AG09309 (cell line): ENCODE measurements around the gene CDH4.

Experiments used
- DNase-seq: peaks from one replicate; pipeline ENCODE4 v3.0.0-alpha.2; 2010; ENCODE audit warnings: low read depth
- H3K4me3 ChIP-seq: 2 replicates; pipeline ENCODE4 v1.5.1; 2011; ENCODE audit warnings: mild to moderate bottlenecking, low read depth, low read length, moderate library complexity; ENCODE audit not compliant: control insufficient read depth
- TF ChIP-seq, protein P1 (sequence below): IDR thresholded peaks from 2 replicates; pipeline ENCODE4 v1.5.1; 2011; ENCODE audit warnings: mild to moderate bottlenecking, low read depth, low read length, inconsistent platforms; ENCODE audit not compliant: insufficient read depth, control insufficient read depth; ENCODE audit errors: missing control alignments

CDH4 gene

DNA sequence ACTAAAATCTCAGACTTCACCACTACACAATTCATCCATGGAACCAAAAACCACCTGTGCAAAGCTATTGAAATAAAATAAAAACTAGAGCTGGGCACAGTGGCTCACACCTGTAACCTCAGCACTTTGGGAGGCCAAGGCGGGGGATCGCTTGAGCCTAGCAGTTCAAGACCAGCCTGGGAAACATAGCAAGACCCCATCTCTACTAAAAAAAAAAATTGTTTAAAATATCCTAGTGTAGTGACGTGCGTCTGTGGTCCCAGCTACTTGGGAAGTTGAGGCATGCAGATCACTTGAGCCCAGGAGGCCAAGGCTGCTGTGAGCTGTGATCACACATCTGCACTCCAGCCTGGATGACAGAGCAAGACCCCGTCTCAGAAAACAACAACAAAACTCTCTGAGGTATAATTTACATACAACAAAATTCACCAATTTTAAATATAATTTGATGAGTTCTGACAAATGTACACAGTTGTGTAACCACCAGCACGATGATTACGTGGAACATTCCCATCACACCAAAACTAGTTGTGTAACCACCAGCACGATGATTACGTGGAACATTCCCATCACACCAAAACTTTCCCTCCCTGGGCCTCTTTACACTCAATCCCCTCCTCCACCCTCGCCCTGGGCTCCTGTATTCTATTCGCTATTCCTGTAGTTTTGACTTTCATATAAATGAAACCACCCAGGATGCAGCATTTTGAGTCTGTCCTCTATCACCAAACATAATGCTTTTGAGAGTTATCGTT lies 706.1 kb downstream of the CDH4 start:
- no peak overlapping the region for H3K4me3 ChIP-seq
- no peak for DNase-seq
- TF ChIP-seq, protein P1, sequence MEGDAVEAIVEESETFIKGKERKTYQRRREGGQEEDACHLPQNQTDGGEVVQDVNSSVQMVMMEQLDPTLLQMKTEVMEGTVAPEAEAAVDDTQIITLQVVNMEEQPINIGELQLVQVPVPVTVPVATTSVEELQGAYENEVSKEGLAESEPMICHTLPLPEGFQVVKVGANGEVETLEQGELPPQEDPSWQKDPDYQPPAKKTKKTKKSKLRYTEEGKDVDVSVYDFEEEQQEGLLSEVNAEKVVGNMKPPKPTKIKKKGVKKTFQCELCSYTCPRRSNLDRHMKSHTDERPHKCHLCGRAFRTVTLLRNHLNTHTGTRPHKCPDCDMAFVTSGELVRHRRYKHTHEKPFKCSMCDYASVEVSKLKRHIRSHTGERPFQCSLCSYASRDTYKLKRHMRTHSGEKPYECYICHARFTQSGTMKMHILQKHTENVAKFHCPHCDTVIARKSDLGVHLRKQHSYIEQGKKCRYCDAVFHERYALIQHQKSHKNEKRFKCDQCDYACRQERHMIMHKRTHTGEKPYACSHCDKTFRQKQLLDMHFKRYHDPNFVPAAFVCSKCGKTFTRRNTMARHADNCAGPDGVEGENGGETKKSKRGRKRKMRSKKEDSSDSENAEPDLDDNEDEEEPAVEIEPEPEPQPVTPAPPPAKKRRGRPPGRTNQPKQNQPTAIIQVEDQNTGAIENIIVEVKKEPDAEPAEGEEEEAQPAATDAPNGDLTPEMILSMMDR: no peak

DNA sequence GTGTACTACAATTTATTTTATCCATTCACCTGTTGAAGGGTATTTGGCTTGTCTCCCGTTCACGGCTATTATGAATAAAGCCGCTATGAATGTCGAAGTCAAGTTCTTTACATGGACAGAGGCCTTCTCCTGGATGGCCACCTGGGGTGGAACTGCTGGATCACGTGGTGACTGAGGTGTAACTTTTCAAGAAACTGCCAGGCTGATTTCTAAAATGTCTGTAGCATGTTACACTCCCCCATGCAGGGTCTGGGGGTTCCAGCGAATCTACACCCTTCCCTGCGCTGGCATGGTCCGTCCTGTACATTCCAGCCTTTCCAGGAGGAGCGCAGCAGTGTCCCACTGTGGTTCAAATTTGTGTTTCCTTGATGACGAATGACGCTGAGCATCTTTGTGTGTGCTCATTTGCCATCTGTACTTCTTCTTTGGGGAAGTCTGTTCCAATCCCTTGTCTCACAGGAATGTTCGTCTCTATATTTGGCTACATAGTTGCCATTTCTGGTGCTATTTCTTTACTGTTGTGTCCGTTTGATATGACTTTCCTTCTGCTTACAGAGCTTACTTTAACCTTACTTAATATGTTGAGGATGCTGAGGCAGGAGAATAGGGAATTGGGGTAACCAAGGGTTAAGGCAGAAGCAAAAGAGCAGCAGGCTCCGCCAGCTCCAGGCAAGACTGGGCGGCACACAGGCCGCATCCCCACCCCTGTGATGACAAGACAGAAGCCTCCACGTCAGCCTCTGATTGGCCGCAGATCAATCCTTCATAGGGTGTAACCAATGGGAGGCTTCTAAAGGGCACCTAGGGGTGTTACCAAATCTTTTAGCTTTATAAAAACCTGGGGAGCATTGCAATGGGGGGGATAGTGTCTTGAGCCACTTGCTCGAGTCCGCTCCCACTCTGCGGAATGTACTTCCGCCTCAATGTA lies 707.0 kb downstream of the CDH4 start:
- TF ChIP-seq, protein P1: no peak
- no peak for DNase-seq
- no peak overlapping the region for H3K4me3 ChIP-seq

DNA sequence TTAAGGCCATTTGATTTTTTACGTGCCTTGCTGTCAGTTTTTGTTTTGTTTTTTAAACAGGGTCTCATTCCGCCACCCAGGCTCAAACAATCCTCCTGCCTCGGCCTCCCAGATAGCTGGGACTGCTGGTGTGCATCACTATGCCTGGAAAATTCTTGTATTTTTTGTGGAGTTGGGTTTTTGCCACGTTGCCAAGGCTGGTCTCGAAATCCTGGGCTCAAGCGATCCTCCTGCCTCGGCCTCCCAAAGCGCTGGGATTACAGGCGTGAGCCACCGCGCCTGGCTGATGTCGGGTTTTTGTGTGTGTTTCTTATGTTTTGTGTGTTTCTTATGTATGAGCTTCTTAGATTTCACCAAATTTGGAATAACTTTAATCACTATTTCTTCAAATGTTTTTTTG lies 708.8 kb downstream of the CDH4 start:
- H3K4me3 ChIP-seq: no peak overlapping the region
- no peak for DNase-seq
- TF ChIP-seq, protein P1: no peak

DNA sequence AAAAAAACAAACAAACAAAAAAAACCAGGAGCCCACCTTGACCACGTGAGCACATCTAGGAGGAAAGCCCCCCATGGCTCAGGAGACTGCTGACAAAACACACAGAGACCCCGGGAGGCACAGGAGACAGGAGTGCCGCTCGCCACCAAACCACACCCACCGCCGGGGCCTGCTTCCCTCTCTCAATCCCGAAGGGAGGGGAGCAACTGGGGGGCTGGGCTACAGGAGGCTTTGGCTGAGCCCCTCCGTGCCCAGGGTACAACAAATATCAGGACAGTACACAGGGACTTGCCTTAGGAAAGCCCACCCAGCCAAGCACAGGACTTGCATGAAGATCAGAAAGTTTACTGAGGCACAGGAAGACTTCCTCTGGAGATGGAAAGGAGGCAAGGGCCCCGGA lies 711.1 kb downstream of the CDH4 start:
- TF ChIP-seq, protein P1: no peak
- no peak overlapping the region for H3K4me3 ChIP-seq
- DNase-seq: no peak

DNA sequence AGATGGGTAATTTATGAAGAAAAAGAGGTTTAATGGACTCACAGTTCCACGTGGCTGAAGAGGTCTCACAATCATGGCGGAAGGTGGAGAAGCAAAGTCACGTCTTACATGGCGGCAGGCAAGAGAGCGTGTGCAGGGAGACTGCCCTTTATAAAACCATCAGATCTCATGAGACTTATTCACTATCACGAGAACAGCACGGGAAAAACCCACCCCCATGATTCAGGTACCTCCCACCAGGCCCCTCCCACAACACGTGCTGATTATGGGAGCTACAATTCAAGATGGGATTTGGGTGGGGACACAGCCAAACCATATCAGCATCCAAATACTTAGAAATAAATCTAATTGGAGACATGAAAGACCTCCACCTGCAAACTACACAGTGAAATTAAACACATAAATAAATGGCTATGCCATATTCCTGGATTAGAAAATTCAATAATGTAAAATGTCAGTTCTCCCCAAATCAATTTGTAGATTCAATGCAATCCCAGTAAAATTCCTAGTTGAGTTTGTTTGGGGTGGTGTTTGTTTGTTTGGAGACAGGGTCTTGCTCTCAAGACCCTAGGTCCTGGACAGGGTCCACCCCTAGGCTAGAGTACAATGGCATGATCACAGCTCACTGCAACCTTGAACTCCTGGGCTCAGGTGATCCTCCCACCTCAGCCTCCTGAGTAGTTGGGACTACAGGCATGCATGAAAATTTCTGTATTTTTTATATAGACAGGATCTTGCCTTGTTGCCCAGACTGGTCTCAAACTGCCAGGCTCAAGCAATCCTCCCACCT lies 712.0 kb downstream of the CDH4 start:
- H3K4me3 ChIP-seq: no peak overlapping the region
- no peak for DNase-seq
- TF ChIP-seq, protein P1: no peak
